Activated CD4-positive, alpha-beta T cell treated with anti-CD3 and anti-CD28 coated beads, Interleukin-2, amount 50 U/mL, for 1 hour (primary cell): ENCODE results near the gene VASH1.

Experiments used
- DNase-seq: peaks from one replicate; pipeline ENCODE4 v3.0.0-alpha.2; 2020

VASH1 gene

GRCh38 chr14:76752744-76753143 is 8.5 kb upstream of the VASH1 start:
- no peak for DNase-seq

- no peak for DNase-seq
Observed at GRCh38 chr14:76753541-76754198, 7.6 kb upstream of the VASH1 start.

GRCh38 chr14:76754586-76754985 is 6.7 kb upstream of the VASH1 start:
- DNase-seq, result no peak

GRCh38 chr14:76755610-76756370 is 5.5 kb upstream of the VASH1 start:
- DNase-seq, result no peak

- DNase-seq, result no peak
Observed at GRCh38 chr14:76756371-76756750, 4.9 kb upstream of the VASH1 start.

GRCh38 chr14:76759589-76759988 is 1.7 kb upstream of the VASH1 start:
- no peak for DNase-seq

- no peak for DNase-seq
Observed at GRCh38 chr14:76760331-76761135, 735 bp upstream of the VASH1 start.

GRCh38 chr14:76761960-76762410 is 717 bp downstream of the VASH1 start:
- DNase-seq, result no peak

GRCh38 chr14:76762411-76763095 is 1.3 kb downstream of the VASH1 start:
- no peak for DNase-seq

GRCh38 chr14:76763096-76764041 is 2.1 kb downstream of the VASH1 start:
- no peak for DNase-seq

- DNase-seq, result no peak
Observed at GRCh38 chr14:76765461-76765931, 4.2 kb downstream of the VASH1 start.

GRCh38 chr14:76767681-76768656 is 6.7 kb downstream of the VASH1 start:
- DNase-seq, result peak; percentile 75

- DNase-seq, result no peak
Observed at GRCh38 chr14:76768671-76769500, 7.6 kb downstream of the VASH1 start.

GRCh38 chr14:76769636-76770292 is 8.5 kb downstream of the VASH1 start:
- DNase-seq, result no peak

GRCh38 chr14:76770521-76771436 is 9.5 kb downstream of the VASH1 start:
- DNase-seq, result no peak

- DNase-seq, result no peak
Observed at GRCh38 chr14:76771437-76771980, 10.2 kb downstream of the VASH1 start.
